Mononuclear cell (primary cell): ENCODE measurements around the gene AKT3. TPM values are rescaled to one million over a fixed set of nuclear protein-coding genes. Genes with fewer than 3 reads are reported as not detected.
"Not testable (repeated sequence)": the region's sequence is repeated elsewhere in the genome, so short reads cannot be mapped to it uniquely, and the experiment has no call there.

Source experiments
- H3K27me3 ChIP-seq: 2 replicates; pipeline ENCODE4 v1.6.0; 2011; ENCODE audit warnings: low read length, control low read depth; ENCODE audit not compliant: insufficient read depth
- H3K4me1 ChIP-seq: 2 replicates; pipeline ENCODE4 v1.5.1; 2011; ENCODE audit warnings: mild to moderate bottlenecking, low read length, control low read depth; ENCODE audit not compliant: insufficient read depth
- H3K4me3 ChIP-seq: 2 replicates; pipeline ENCODE4 v1.5.1; 2011; ENCODE audit warnings: mild to moderate bottlenecking, low read length, moderate library complexity
- H3K9me3 ChIP-seq: 2 replicates; pipeline ENCODE4 v1.5.1; 2011; ENCODE audit warnings: low read depth, mild to moderate bottlenecking, control low read depth, low read length
- total RNA-seq: library from RNA; depleted of rRNA; stranded (reverse); fragments of >200 nt; gene quantifications from one replicate; pipeline ENCODE4 v1.2.3, GENCODE V29; 2012

Gene AKT3
- total RNA-seq, 1 donor, result 69.7 TPM

DNA sequence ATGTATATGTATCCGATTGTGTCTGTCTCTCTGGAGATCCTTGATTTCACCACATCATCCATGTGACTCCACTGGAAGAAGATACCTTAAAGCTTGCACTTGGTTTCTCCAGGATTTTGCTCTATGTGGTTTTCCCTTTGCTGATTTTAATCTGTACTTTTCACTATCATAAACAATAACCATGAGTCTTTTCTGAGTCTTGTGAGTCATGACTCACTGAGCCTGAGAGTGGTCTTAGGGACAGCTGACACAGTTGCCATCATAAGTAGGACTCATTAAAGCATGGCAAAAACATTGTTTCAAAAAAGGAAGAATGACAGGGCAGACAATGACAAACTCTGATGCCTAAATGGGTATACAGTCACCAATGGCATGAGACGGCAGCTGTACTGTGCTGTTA is 226.2 kb downstream of the AKT3 start:
- H3K27me3 ChIP-seq, result no peaks in the 10 kb centered on the region
- H3K4me3 ChIP-seq, result no peak overlapping the region
- no peaks in the 10 kb centered on the region for H3K4me1 ChIP-seq
- H3K9me3 ChIP-seq, result peaks cover 9% of the 10 kb centered on the region

DNA sequence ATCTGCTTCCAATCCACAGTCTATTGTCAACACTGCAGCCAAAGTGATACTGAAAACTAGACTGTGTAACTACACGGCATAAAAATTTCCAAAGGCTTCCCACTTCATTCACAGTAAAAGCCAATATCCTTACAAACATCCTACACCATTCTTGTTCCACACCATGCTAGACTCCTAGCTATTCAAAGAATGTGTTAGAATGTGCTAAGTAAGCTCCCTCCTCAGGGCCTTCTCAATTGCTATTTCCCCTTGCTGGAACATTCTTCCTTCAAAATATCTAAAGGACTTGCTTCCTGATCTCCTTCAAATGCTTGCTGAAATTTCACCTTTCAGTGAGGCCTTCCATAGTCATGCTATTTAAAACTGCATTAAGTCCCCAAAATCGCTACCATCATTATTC is 228.1 kb downstream of the AKT3 start:
- Histone ChIP-seq H3K9me3 (peaks cover 9% of the 10 kb centered on the region), H3K27me3 (no peaks in the 10 kb centered on the region), H3K4me3 (no peak overlapping the region), H3K4me1 (no peaks in the 10 kb centered on the region)

DNA sequence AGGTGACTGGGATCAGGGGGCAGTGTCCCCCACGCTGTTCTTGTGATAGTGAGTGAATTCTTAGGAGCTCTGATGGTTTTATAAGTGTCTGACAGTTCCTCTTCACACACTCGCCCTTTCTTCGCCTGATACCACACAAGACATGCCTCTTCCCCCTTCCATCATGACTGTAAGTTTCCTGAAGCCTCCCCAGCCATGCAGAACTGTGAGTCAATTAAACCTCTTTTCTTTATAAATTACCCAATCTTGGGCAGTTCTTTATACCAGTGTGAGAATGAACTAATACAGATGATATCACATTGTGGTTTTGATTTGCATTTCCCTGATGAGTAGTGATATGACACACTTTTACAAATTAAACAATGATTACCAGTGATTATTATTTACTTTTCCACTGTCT is 229.9 kb downstream of the AKT3 start:
- no peaks in the 10 kb centered on the region for H3K4me1 ChIP-seq
- peaks cover 9% of the 10 kb centered on the region for H3K9me3 ChIP-seq
- H3K27me3 ChIP-seq, result no peaks in the 10 kb centered on the region
- no peak overlapping the region for H3K4me3 ChIP-seq

DNA sequence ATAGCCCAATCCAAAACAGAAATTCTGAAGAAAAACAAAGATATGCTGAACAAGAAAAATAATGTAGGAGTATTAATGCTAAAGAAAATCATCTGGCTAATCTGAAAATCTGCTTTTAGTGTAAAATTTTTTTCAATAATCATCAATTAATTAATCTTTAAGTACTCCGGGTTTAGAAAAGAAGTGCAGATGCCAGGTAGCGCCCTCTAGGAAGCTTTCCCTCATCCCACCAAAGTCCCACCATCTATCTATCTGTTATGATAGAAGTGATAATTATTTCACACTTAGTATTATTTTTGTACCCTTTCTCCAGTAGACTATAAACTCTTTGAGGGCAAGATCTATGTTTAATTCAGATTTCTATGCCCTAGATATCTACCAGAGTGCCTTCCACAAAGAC is 240.3 kb downstream of the AKT3 start:
- no peaks in the 10 kb centered on the region for H3K27me3 ChIP-seq
- H3K4me1 ChIP-seq, result no peaks in the 10 kb centered on the region
- no peaks in the 10 kb centered on the region for H3K9me3 ChIP-seq
- no peak overlapping the region for H3K4me3 ChIP-seq

DNA sequence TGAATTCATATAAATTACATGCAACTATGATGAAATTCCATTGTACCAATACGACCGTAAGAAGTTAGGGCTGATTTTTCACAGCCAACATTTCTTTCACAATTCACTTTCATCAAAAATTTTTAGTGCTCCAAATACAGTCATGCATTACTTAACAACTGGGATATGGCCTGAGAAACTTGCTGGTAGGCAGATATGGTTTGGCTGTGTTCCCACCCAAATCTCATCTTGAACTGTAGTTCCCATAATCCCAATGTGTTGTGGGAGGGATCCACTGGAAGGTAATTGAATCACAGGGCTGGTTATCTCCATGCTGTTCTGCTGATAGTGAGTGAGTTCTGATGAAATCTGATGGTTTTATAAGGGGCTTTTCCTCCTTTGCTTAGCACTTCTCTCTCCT is 244.4 kb downstream of the AKT3 start:
- H3K27me3 ChIP-seq, result no peaks in the 10 kb centered on the region
- H3K9me3 ChIP-seq, result peaks cover 12% of the 10 kb centered on the region
- H3K4me1 ChIP-seq, result no peaks in the 10 kb centered on the region
- no peak overlapping the region for H3K4me3 ChIP-seq

DNA sequence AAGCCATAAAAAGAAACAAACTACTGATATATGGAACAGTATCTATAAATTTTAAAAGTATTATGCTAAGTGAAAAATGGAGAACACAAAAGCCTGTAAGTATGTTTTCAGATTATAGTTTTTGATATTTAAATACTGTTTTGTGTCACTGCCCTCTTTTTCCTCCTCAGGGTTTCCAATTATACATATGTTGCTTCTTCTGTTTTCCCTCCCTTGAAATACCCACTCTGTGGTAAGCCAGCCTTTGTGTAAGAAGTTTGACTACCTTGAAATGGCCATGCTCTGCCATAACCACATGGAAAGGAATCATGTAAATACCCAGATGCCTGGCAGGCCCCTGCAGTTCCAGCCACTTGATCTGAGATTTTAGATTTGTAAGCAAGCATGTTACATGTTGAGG is 248.3 kb downstream of the AKT3 start:
- no peak overlapping the region for H3K4me3 ChIP-seq
- H3K27me3 ChIP-seq, result no peaks in the 10 kb centered on the region
- peaks cover 4% of the 10 kb centered on the region for H3K4me1 ChIP-seq
- peaks cover 12% of the 10 kb centered on the region for H3K9me3 ChIP-seq

DNA sequence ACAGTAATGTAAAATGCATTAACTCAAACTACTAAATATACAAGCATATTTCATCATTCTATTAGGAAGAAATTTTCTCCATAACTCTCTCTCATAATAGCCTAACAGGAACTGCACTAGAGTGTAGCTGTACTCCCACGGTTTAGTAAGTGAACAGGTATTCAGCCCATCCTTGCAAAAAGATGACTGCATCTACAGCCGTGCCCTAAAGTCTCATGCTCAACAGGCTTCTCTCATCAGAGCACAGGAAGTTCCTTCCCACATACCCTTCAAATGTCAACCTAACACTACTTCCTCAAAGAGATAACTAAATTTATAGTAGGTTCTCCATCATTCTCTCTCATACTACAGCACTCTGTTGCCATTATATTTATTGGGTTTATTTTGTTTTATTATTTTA is 251.6 kb downstream of the AKT3 start:
- H3K4me1 ChIP-seq, result peaks cover 4% of the 10 kb centered on the region
- peaks cover 12% of the 10 kb centered on the region for H3K9me3 ChIP-seq
- H3K4me3 ChIP-seq, result no peak overlapping the region
- H3K27me3 ChIP-seq, result no peaks in the 10 kb centered on the region

DNA sequence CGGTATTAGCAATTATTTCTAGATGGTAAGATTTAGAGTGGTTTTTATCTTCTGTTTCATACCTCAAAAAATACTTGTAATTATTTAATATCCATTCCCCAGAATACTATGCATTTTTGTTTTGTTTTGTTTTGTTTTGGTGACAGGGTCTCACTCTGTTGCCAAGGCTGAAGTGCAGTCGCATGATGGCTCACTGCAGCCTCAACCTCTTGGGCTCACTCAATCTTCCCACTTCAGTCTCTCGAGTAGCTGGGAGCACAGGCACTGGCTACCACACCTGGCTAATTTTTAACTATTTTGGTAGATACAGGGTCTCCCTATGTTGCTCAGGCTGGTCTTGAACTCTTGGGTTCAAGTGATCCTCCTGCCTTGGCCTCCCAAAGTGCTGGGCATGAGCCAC is 252.7 kb downstream of the AKT3 start:
- Histone ChIP-seq H3K27me3 (no peaks in the 10 kb centered on the region), H3K4me1 (peaks cover 4% of the 10 kb centered on the region), H3K9me3 (peaks cover 12% of the 10 kb centered on the region), H3K4me3 (no peak overlapping the region)

DNA sequence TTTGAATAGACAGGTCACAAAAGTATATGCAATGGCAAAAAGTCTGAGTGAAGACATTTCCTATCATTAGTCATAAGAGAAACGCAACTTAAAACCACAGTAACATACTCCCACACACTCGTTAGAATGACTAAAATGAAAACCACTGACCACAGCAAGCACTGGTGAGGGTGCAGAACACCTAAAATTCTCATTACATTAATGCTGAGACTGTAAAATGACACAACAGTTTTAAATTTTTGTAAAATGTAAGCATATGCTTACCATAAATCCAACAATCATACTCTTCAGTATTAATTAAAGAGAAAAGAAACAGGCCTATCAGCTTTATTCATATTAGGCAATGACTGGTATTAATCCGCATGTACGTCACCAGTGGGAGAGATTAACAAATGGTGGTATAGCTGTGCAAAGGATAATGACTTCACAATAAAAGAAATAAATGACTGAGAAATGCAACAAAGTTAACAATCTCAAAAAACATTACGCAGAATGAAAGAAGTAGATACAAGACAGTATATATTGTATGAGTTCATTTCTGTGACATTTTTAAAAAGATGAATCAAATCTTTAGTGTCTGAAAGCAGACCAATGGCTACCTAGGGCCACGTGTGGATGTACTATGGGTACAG is 253.5 kb downstream of the AKT3 start:
- H3K9me3 ChIP-seq, result peaks cover 3% of the 10 kb centered on the region
- H3K4me1 ChIP-seq, result peaks cover 4% of the 10 kb centered on the region
- H3K4me3 ChIP-seq, result no peak overlapping the region
- no peaks in the 10 kb centered on the region for H3K27me3 ChIP-seq

DNA sequence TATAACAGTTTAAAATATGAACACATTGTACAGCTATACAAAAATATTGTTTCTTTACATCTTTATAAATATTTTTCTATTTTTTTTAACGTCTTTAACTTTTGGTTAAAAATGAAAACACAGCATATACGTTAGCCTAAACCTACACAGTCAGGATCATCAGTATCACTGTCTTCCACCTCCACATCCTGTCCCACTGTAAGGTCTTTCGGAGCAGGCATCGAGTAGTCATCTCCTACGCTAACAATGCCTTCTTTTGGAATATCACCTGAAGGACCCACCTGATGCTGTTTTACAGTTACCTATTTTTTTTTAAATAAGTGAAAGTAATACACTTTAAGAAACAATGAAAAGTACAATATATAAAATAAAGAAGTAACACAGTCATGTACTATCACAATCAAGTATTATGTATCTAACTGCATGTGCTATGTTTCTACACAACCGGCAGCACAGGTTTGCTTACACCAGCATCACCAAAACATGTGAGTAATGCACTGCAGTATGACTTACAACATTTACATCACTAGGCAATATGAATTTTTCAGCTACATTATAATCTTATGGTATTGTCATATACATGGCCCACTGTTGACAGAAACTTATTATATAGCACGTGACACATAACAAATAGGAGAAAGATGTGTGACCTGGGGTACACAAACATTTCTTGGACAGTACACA is 254.4 kb downstream of the AKT3 start:
- Histone ChIP-seq H3K9me3 (no peaks in the 10 kb centered on the region), H3K4me3 (no peak overlapping the region), H3K27me3 (no peaks in the 10 kb centered on the region), H3K4me1 (peaks cover 4% of the 10 kb centered on the region)

DNA sequence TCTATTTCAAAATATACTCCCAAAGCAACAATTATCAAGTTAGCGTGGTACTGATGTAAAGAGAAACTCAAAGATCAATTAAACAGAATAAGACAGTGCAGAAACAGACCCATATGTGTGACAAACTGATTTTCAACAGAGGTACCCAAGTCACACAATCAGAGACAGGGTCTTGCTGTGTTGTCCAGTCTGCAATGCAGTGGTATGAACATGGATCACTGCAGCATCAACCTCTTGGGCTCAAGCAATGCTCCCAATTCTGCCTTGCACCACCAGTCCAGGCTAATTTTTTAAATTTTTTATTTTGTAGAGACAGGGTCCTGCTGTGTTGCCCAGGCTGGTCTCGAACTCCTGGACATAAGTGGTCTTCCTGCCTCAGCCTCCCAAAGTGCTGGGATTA is 255.6 kb downstream of the AKT3 start:
- Histone ChIP-seq H3K4me1 (peaks cover 4% of the 10 kb centered on the region), H3K9me3 (no peaks in the 10 kb centered on the region), H3K27me3 (no peaks in the 10 kb centered on the region), H3K4me3 (no peak overlapping the region)

DNA sequence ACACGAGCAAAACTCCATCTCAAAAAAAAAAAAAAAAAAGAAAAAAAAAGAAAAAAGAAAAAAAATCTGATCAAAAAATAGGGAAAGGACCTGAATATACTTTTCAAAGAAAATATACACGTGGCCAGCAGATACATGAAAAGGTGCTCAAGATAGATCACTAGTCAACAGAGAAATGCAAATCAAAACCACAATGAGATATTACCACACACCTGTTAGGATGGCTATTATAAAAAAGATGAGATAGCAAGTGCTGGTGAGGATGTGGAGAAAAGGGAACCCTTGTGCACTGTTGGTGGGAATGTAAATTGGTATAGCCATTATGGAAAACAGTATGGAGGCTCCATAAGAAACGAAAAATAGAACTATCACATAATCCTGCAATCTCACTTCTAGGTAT is 260.8 kb downstream of the AKT3 start:
- H3K4me3 ChIP-seq, H3K4me1 ChIP-seq, H3K27me3 ChIP-seq, H3K9me3 ChIP-seq: not testable (repeated sequence)

DNA sequence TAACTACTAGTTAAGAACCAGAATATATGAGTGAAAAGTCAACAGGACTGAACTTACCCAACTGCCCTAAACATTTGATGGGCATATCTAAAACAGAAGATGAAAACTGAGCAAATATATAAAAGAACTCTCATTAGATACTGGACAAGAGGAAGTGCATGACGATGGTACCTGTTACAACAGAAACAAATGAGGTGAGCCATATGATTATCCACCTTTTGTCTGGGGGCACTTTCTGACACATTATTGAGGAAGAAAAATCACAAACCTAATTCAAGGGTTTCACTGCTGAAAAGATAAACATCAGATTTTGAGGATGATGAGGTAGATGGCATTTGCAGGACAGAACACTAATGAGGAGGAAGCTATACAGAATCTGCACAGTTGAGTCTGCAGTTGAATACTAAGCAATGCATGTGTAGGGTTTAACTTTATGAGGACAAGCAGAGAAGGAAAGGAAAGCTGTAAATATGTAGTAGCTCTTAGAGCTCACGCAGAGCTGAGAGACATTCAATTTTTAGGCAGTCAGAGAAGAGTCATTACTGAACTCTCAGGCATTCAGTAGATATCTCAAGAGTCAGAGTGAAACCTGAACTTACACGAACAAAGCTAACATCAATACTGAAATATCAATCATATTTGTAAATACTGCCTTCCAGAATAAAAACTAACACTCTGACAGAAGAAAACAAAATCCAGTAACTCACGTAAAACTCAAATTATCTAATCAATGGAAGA is 262.1 kb downstream of the AKT3 start:
- H3K9me3 ChIP-seq, result peaks cover 11% of the 10 kb centered on the region
- H3K27me3 ChIP-seq, result no peaks in the 10 kb centered on the region
- H3K4me3 ChIP-seq, result no peak overlapping the region
- H3K4me1 ChIP-seq, result no peaks in the 10 kb centered on the region

DNA sequence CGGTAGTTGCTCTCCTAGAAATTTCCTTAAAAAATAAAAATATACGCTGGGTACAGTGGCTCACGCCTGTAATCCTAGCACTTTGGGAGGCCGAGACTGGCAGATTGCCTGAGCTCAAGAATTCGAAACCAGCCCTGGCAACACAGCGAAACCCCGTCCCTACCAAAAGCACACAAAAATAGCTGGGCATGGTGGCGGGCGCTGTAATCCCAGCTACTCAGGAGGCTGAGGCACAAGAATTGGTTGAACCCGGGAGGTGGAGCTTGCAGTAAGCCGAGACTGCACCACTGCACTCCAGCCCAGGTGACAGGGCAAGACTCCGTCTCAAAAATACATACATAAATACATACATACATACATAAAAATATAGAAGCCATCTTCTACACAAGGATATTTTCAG is 262.8 kb downstream of the AKT3 start:
- no peak overlapping the region for H3K4me3 ChIP-seq
- H3K4me1 ChIP-seq, result no peaks in the 10 kb centered on the region
- H3K9me3 ChIP-seq, result peaks cover 17% of the 10 kb centered on the region
- H3K27me3 ChIP-seq, result no peaks in the 10 kb centered on the region

DNA sequence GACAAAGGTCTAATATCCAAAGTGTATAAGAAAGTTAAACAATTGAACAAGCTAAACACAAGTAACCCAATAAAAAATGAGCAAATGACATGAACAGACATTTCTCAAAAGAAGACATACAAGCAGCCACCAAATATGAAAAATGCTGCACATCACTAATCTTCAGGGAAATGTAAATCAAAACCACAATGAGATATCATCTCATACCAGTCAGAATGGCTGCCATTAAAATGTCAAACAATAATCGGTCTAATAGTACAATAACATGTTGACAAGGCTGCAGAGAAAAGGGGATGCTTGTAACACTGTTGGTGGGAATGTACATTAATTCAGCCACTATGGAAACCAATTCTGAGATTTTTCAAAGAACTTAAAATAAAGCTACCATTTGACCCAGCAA is 264.1 kb downstream of the AKT3 start:
- Histone ChIP-seq H3K9me3 (peaks cover 24% of the 10 kb centered on the region), H3K4me3 (no peak overlapping the region), H3K4me1 (no peaks in the 10 kb centered on the region), H3K27me3 (no peaks in the 10 kb centered on the region)

DNA sequence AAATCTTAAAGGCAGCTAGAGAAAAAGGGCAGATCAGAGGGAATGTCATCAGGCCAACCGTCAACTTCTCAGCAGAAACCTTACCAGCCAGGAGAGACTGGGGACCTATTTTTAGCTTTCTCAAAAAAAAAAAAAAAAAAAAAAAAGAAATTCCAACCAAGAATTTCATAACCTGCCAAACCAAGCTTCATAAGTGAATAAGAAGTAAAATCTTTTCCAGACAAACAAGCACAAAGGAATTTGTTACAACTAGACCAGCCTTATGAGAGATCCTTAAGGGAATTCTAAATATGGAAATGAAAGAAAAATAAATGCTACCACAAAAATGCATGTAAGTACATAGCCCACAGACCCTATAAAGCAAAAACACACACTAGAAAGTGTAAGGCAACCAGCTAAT is 267.7 kb downstream of the AKT3 start:
- Histone ChIP-seq H3K9me3 (peaks cover 24% of the 10 kb centered on the region), H3K4me1 (no peaks in the 10 kb centered on the region), H3K27me3 (no peaks in the 10 kb centered on the region), H3K4me3 (no peak overlapping the region)
